Measurements from ENCODE around the gene FRRS1L.

Gene FRRS1L

DNA sequence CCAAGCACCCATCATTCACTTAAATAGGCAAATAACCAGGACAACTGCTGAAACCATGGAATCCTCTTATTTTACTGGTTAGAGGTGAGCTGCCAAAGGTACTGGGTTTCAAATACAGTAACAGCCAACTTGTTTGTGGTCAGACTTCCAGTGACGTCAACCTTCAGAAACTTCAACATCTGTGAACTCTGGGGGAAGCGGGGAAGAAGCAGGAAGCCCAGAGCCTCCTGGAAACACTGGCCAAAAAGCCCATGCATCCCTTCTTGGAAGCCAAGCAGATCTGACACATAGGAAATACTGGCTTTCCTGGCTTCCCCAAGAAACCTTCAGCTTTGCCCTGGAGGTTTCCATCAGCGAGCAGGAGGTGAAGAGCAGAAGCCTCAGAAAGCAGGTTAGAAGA, 4.9 kb upstream of the FRRS1L start:
- Histone ChIP-seq H3K4me3 (ENCODE audit: low read length) (no peak overlapping the region), H3K9me2 (replicated peaks; ENCODE audit: insufficient read depth, low read length) (no peaks in the 10 kb centered on the region), H2AFZ (ENCODE audit: low read length) (no peak overlapping the region), H3K27ac (ENCODE audit: low read length) (no peak overlapping the region), H3K4me2 (ENCODE audit: low read depth, low read length) (no peak overlapping the region), H4K20me1 (ENCODE audit: insufficient read depth, low read length) (no peaks in the 10 kb centered on the region), H3K9me3 (replicated peaks; ENCODE audit: insufficient read depth, low read length) (no peaks in the 10 kb centered on the region), H3K27me3 (replicated peaks; ENCODE audit: insufficient read depth, low read length) (no peaks in the 10 kb centered on the region), H3K4me1 (ENCODE audit: low read length) (no peaks in the 10 kb centered on the region), H3K79me2 (ENCODE audit: low read length) (no peaks in the 10 kb centered on the region), H3K9ac (ENCODE audit: low read length) (no peak overlapping the region), H3F3A (ENCODE audit: insufficient read depth, low read length) (no peaks in the 10 kb centered on the region), H3K36me3 (replicated peaks; ENCODE audit: insufficient read depth, low read length) (no peaks in the 10 kb centered on the region)
- no peak for DNase-seq
- no peak for TF ChIP-seq EZH2phosphoT487 (IDR thresholded peaks at IDR 0.05; ENCODE audit: low read length)
- TF ChIP-seq, protein P1, sequence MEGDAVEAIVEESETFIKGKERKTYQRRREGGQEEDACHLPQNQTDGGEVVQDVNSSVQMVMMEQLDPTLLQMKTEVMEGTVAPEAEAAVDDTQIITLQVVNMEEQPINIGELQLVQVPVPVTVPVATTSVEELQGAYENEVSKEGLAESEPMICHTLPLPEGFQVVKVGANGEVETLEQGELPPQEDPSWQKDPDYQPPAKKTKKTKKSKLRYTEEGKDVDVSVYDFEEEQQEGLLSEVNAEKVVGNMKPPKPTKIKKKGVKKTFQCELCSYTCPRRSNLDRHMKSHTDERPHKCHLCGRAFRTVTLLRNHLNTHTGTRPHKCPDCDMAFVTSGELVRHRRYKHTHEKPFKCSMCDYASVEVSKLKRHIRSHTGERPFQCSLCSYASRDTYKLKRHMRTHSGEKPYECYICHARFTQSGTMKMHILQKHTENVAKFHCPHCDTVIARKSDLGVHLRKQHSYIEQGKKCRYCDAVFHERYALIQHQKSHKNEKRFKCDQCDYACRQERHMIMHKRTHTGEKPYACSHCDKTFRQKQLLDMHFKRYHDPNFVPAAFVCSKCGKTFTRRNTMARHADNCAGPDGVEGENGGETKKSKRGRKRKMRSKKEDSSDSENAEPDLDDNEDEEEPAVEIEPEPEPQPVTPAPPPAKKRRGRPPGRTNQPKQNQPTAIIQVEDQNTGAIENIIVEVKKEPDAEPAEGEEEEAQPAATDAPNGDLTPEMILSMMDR (IDR thresholded peaks at IDR 0.05; ENCODE audit: low read length): no peak

DNA sequence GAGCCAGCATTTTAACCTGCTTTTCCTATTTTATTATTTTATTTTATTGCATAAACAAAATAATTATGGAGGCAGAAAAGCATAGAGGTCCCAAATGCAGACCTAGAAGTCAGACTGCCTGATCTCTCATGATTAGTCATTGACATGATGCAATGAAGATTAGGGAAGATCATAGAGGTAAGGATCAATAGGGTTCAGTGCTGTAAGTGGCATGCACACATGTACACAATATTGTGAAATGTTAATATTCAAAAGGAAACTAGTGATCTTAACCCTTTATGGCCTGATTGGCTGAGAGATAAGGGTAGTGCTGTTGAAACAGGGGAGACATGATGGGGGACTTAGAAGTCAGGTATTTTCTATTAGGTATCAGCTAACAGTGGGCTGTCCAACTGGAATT, 1.1 kb upstream of the FRRS1L start:
- Histone ChIP-seq H3K9ac (ENCODE audit: low read length) (no peak overlapping the region), H3K4me1 (ENCODE audit: low read length) (no peaks in the 10 kb centered on the region), H3K36me3 (replicated peaks; ENCODE audit: insufficient read depth, low read length) (no peaks in the 10 kb centered on the region), H4K20me1 (ENCODE audit: insufficient read depth, low read length) (no peaks in the 10 kb centered on the region), H3K4me3 (ENCODE audit: low read length) (no peak overlapping the region), H3K9me3 (replicated peaks; ENCODE audit: insufficient read depth, low read length) (no peaks in the 10 kb centered on the region), H2AFZ (ENCODE audit: low read length) (no peak overlapping the region), H3K4me2 (ENCODE audit: low read depth, low read length) (no peak overlapping the region), H3K27me3 (replicated peaks; ENCODE audit: insufficient read depth, low read length) (no peaks in the 10 kb centered on the region), H3K27ac (ENCODE audit: low read length) (no peak overlapping the region), H3K9me2 (replicated peaks; ENCODE audit: insufficient read depth, low read length) (no peaks in the 10 kb centered on the region), H3F3A (ENCODE audit: insufficient read depth, low read length) (no peaks in the 10 kb centered on the region), H3K79me2 (ENCODE audit: low read length) (no peaks in the 10 kb centered on the region)
- TF ChIP-seq EZH2phosphoT487 (IDR thresholded peaks at IDR 0.05; ENCODE audit: low read length) (no peak), EZH2 (optimal IDR thresholded peaks at IDR 0.05; ENCODE audit: low read depth, low read length) (no peak)
- TF ChIP-seq, protein P1 (IDR thresholded peaks at IDR 0.05; ENCODE audit: low read length): no peak
- DNase-seq: no peak

DNA sequence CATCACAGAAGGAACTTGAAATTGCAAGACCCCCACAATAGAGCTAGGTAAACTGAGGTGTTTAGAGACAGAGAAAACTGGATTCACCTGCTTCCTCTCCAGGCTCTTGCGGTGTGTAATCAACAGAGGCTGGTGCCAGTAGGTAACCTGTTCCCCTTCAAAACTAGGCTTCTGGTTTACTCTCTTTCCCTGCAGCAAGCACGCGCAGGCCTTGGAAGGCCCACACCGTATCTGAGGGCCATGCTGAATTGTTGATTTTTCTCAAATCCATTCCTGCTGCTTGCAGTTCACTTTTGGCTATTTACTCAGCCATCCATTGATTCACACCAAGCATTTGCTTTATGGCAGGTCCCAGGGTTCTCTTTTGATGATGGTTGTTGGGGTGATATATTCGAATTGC, 667 bp upstream of the FRRS1L start:
- H4K20me1 ChIP-seq (ENCODE audit: insufficient read depth, low read length): no peaks in the 10 kb centered on the region
- no peak overlapping the region for H3K4me3 ChIP-seq (ENCODE audit: low read length)
- no peaks in the 10 kb centered on the region for H3K4me1 ChIP-seq (ENCODE audit: low read length)
- no peak overlapping the region for H3K4me2 ChIP-seq (ENCODE audit: low read depth, low read length)
- H3K27me3 ChIP-seq (replicated peaks; ENCODE audit: insufficient read depth, low read length): no peaks in the 10 kb centered on the region
- TF ChIP-seq EZH2phosphoT487 (IDR thresholded peaks at IDR 0.05; ENCODE audit: low read length): no peak
- TF ChIP-seq, protein P1 (IDR thresholded peaks at IDR 0.05; ENCODE audit: low read length): no peak
- no peak for TF ChIP-seq EZH2 (optimal IDR thresholded peaks at IDR 0.05; ENCODE audit: low read depth, low read length)
- H3K27ac ChIP-seq (ENCODE audit: low read length): no peak overlapping the region
- no peaks in the 10 kb centered on the region for H3K9me2 ChIP-seq (replicated peaks; ENCODE audit: insufficient read depth, low read length)
- H3K36me3 ChIP-seq (replicated peaks; ENCODE audit: insufficient read depth, low read length): no peaks in the 10 kb centered on the region
- H3K9me3 ChIP-seq (replicated peaks; ENCODE audit: insufficient read depth, low read length): no peaks in the 10 kb centered on the region
- no peak overlapping the region for H2AFZ ChIP-seq (ENCODE audit: low read length)
- H3K9ac ChIP-seq (ENCODE audit: low read length): no peak overlapping the region
- no peaks in the 10 kb centered on the region for H3K79me2 ChIP-seq (ENCODE audit: low read length)
- no peaks in the 10 kb centered on the region for H3F3A ChIP-seq (ENCODE audit: insufficient read depth, low read length)
- no peak for DNase-seq

Measured in MM.1S (cell line).